Adipocyte (in vitro differentiated cells): ENCODE results near the gene GNB3.

ENCODE experiments used
- DNase-seq: peaks from one replicate; pipeline ENCODE4 v3.0.0-alpha.2; 2015; ENCODE audit warnings: low read depth
- H3K27me3 ChIP-seq: replicated peaks from 2 replicates; pipeline ENCODE4 v1.7.0; 2013; ENCODE audit warnings: mild to moderate bottlenecking, low read length, moderate library complexity; ENCODE audit not compliant: control insufficient read depth, insufficient read depth
- H3K36me3 ChIP-seq: 2 replicates; pipeline ENCODE4 v1.7.0; 2013; ENCODE audit warnings: low read length, mild to moderate bottlenecking, moderate library complexity; ENCODE audit not compliant: control insufficient read depth, insufficient read depth, severe bottlenecking
- H3K4me1 ChIP-seq: 2 replicates; pipeline ENCODE4 v1.7.0; 2013; ENCODE audit warnings: mild to moderate bottlenecking, low read length, moderate library complexity; ENCODE audit not compliant: control insufficient read depth, insufficient read depth
- H3K4me3 ChIP-seq: 2 replicates; pipeline ENCODE4 v1.7.0; 2013; ENCODE audit warnings: mild to moderate bottlenecking, low read length, moderate library complexity
- H3K9ac ChIP-seq: 2 replicates; pipeline ENCODE4 v1.7.0; 2013; ENCODE audit warnings: mild to moderate bottlenecking, low read length, moderate library complexity
- H3K9me3 ChIP-seq: 2 replicates; pipeline ENCODE4 v1.7.0; 2013; ENCODE audit warnings: mild to moderate bottlenecking, low read length, moderate library complexity; ENCODE audit not compliant: control insufficient read depth

The GNB3 gene

GRCh38 chr12:6840761-6841515 is at the start of gene GNB3:
Gene GNB3, plus strand, starts transcription at chr12:6840925. Its CDS starts 363 bp downstream, at chr12:6841288.
- no peaks in the 10 kb centered on the region for H3K4me1 ChIP-seq
- no peak within 1 kb of the TSS for H3K9ac ChIP-seq
- no peak for DNase-seq
- no peaks in the 10 kb centered on the region for H3K9me3 ChIP-seq
- no peak within 1 kb of the TSS for H3K4me3 ChIP-seq
- peaks cover 9% of the 10 kb centered on the region for H3K36me3 ChIP-seq
- H3K27me3 ChIP-seq = no peaks in the 10 kb centered on the region

- H3K9ac ChIP-seq = no peak overlapping the region
- no peaks in the 10 kb centered on the region for H3K36me3 ChIP-seq
- H3K9me3 ChIP-seq = no peaks in the 10 kb centered on the region
- no peak overlapping the region for H3K4me3 ChIP-seq
- H3K4me1 ChIP-seq = no peaks in the 10 kb centered on the region
- H3K27me3 ChIP-seq = peaks cover 49% of the 10 kb centered on the region
- DNase-seq = no peak
These were observed 48.7 kb upstream of the GNB3 start for GRCh38 chr12:6791931-6792520.

GRCh38 chr12:6792522-6793201 is 48.1 kb upstream of the GNB3 start:
- H3K27me3 ChIP-seq = peaks cover 51% of the 10 kb centered on the region
- no peaks in the 10 kb centered on the region for H3K9me3 ChIP-seq
- H3K4me1 ChIP-seq = no peaks in the 10 kb centered on the region
- DNase-seq = peak; percentile 3
- no peaks in the 10 kb centered on the region for H3K36me3 ChIP-seq
- no peak overlapping the region for H3K9ac ChIP-seq
- no peak overlapping the region for H3K4me3 ChIP-seq

- Histone ChIP-seq H3K27me3 (peaks cover 54% of the 10 kb centered on the region), H3K36me3 (no peaks in the 10 kb centered on the region), H3K4me3 (no peak overlapping the region), H3K4me1 (no peaks in the 10 kb centered on the region), H3K9me3 (no peaks in the 10 kb centered on the region), H3K9ac (no peak overlapping the region)
- DNase-seq = no peak
These were observed 45.6 kb upstream of the GNB3 start for GRCh38 chr12:6795088-6795487.

GRCh38 chr12:6796576-6796975 is 44.1 kb upstream of the GNB3 start:
- H3K4me1 ChIP-seq = no peaks in the 10 kb centered on the region
- H3K9ac ChIP-seq = no peak overlapping the region
- no peaks in the 10 kb centered on the region for H3K36me3 ChIP-seq
- no peaks in the 10 kb centered on the region for H3K9me3 ChIP-seq
- DNase-seq = no peak
- no peak overlapping the region for H3K4me3 ChIP-seq
- peaks cover 46% of the 10 kb centered on the region for H3K27me3 ChIP-seq

- Histone ChIP-seq H3K9me3 (no peaks in the 10 kb centered on the region), H3K4me1 (no peaks in the 10 kb centered on the region), H3K36me3 (no peaks in the 10 kb centered on the region), H3K9ac (no peak overlapping the region), H3K27me3 (peaks cover 31% of the 10 kb centered on the region), H3K4me3 (no peak overlapping the region)
- DNase-seq = no peak
These were observed 41.6 kb upstream of the GNB3 start for GRCh38 chr12:6799147-6799546.

- no peaks in the 10 kb centered on the region for H3K9me3 ChIP-seq
- no peaks in the 10 kb centered on the region for H3K27me3 ChIP-seq
- H3K4me1 ChIP-seq = no peaks in the 10 kb centered on the region
- no peak for DNase-seq
- no peaks in the 10 kb centered on the region for H3K36me3 ChIP-seq
- no peak overlapping the region for H3K9ac ChIP-seq
- no peak overlapping the region for H3K4me3 ChIP-seq
These were observed 33.6 kb upstream of the GNB3 start for GRCh38 chr12:6807170-6807569.

GRCh38 chr12:6809056-6809455 is 31.7 kb upstream of the GNB3 start:
- H3K36me3 ChIP-seq = no peaks in the 10 kb centered on the region
- H3K4me1 ChIP-seq = no peaks in the 10 kb centered on the region
- no peak for DNase-seq
- H3K4me3 ChIP-seq = no peak overlapping the region
- H3K27me3 ChIP-seq = peaks cover 1% of the 10 kb centered on the region
- H3K9me3 ChIP-seq = no peaks in the 10 kb centered on the region
- H3K9ac ChIP-seq = no peak overlapping the region

- H3K9me3 ChIP-seq = no peaks in the 10 kb centered on the region
- DNase-seq = no peak
- H3K27me3 ChIP-seq = peaks cover 17% of the 10 kb centered on the region
- H3K36me3 ChIP-seq = no peaks in the 10 kb centered on the region
- no peak overlapping the region for H3K9ac ChIP-seq
- H3K4me1 ChIP-seq = no peaks in the 10 kb centered on the region
- no peak overlapping the region for H3K4me3 ChIP-seq
These were observed 30.0 kb upstream of the GNB3 start for GRCh38 chr12:6810758-6811157.

GRCh38 chr12:6813363-6813762 is 27.4 kb upstream of the GNB3 start:
- H3K9me3 ChIP-seq = no peaks in the 10 kb centered on the region
- H3K4me3 ChIP-seq = no peak overlapping the region
- DNase-seq = no peak
- H3K9ac ChIP-seq = no peak overlapping the region
- no peaks in the 10 kb centered on the region for H3K4me1 ChIP-seq
- H3K36me3 ChIP-seq = no peaks in the 10 kb centered on the region
- peaks cover 24% of the 10 kb centered on the region for H3K27me3 ChIP-seq

- no peaks in the 10 kb centered on the region for H3K36me3 ChIP-seq
- no peaks in the 10 kb centered on the region for H3K9me3 ChIP-seq
- peaks cover 4% of the 10 kb centered on the region for H3K4me1 ChIP-seq
- H3K9ac ChIP-seq = no peak overlapping the region
- H3K27me3 ChIP-seq = peaks cover 36% of the 10 kb centered on the region
- H3K4me3 ChIP-seq = no peak overlapping the region
- DNase-seq = no peak
These were observed 24.1 kb upstream of the GNB3 start for GRCh38 chr12:6816598-6816997.
